Endothelial cell of umbilical vein (primary cell): Measurements from ENCODE around the gene SH3BP5L. TPM values are rescaled to one million over a fixed set of nuclear protein-coding genes. Genes with fewer than 3 reads are reported as not detected.
A peak's percentile ranks its signal among the peaks of the same experiment; 100 is the strongest.

ENCODE experiments used
- Bru-seq: library from RNA; stranded (reverse); fragments of 400-500 nt; gene quantifications from one replicate; lab custom pipeline; 2021; lab: Mats Ljungman, UMichigan
- BruChase-seq, 2 experiments: library from RNA; stranded (reverse); fragments of 400-500 nt; gene quantifications; one replicate each; lab custom pipeline; 2021; lab: Mats Ljungman, UMichigan
- BruUV-seq: library from RNA; stranded (reverse); fragments of 400-500 nt; replicated peaks from 2 replicates; lab custom pipeline; 2021; lab: Mats Ljungman, UMichigan
- CTCF ChIA-PET: fragments of 300-600, 350-600 bp; sonication (Branson Sonifier 250); formaldehyde crosslinking; loops from one replicate; lab custom pipeline; 2021; ENCODE audit warnings: antibody characterized with exemption, inconsistent platforms; lab: Charles Lee
- POLR2A ChIA-PET: fragments of 300-600, 350-600 bp; sonication (Branson Sonifier 250); formaldehyde crosslinking; loops from one replicate; lab custom pipeline; 2021; ENCODE audit warnings: antibody characterized with exemption, inconsistent platforms; lab: Charles Lee
- DNase-seq: peaks from one replicate; pipeline ENCODE4 v3.0.0-alpha.2; 2011; ENCODE audit warnings: low read depth, low spot score
- FAIRE-seq: peaks from 2 replicates; lab custom pipeline; 2011; peaks lifted over from hg19 to GRCh38; lab: Jason Lieb, UNC
- H2AFZ ChIP-seq: 2 replicates; pipeline ENCODE4 v1.6.0; 2012; ENCODE audit warnings: low read depth, low read length, control low read depth, inconsistent platforms
- H3K27ac ChIP-seq: 2 replicates; pipeline ENCODE4 v1.5.1; 2011; ENCODE audit warnings: low read depth, mild to moderate bottlenecking, control low read depth, low read length, moderate library complexity; ENCODE audit not compliant: insufficient read depth
- H3K27me3 ChIP-seq, 2 experiments: 2 replicates each; pipeline versions ENCODE4 v1.6.0 to v1.6.1; 2011; ENCODE audit warnings: low read length in 2 of 2, mixed read lengths in 1 of 2; ENCODE audit not compliant: control insufficient read depth in 2 of 2, insufficient read depth in 2 of 2
- H3K36me3 ChIP-seq, 2 experiments: 2 replicates in 1 of 2; 3 replicates in 1 of 2; pipeline ENCODE4 v1.5.1; 2011; ENCODE audit warnings: low read length in 2 of 2, mild to moderate bottlenecking in 1 of 2, moderate library complexity in 1 of 2; ENCODE audit not compliant: control insufficient read depth in 2 of 2, insufficient read depth in 2 of 2; ENCODE audit errors: extremely low read depth in 1 of 2
- H3K4me1 ChIP-seq: 3 replicates; pipeline ENCODE4 v1.5.1; 2011; ENCODE audit warnings: mild to moderate bottlenecking, low read length; ENCODE audit not compliant: control insufficient read depth, insufficient read depth; ENCODE audit errors: extremely low read depth
- H3K4me2 ChIP-seq: 2 replicates; pipeline ENCODE4 v1.6.1; 2011; ENCODE audit warnings: low read length, control low read depth, mixed read lengths; ENCODE audit not compliant: insufficient read depth
- H3K4me3 ChIP-seq, 3 experiments: fragments of 200-600 bp in 1 of 3; sonication (generic), shearing (Covaris generic) in 1 of 3; replicated peaks in 1 of 3; 2 replicates each; pipeline ENCODE4 v1.5.1; 2011 to 2016; ENCODE audit warnings: control low read depth in 3 of 3, low read length in 3 of 3, mild to moderate bottlenecking in 2 of 3, inconsistent platforms in 1 of 3, low read depth in 1 of 3, moderate library complexity in 1 of 3; ENCODE audit not compliant: insufficient read depth in 1 of 3
- H3K79me2 ChIP-seq: 2 replicates; pipeline ENCODE4 v1.6.0; 2012; ENCODE audit warnings: low read length, inconsistent platforms; ENCODE audit not compliant: control insufficient read depth, insufficient read depth
- H3K9ac ChIP-seq: replicated peaks from 2 replicates; pipeline ENCODE3; 2011; ENCODE audit warnings: low read length, control low read depth; ENCODE audit not compliant: insufficient read depth; ENCODE audit errors: extremely low read depth
- H3K9me1 ChIP-seq: replicated peaks from 3 replicates; pipeline ENCODE4 v1.6.0; 2011; ENCODE audit warnings: mild to moderate bottlenecking, low read length; ENCODE audit not compliant: control insufficient read depth, insufficient read depth; ENCODE audit errors: extremely low read depth
- H3K9me3 ChIP-seq: replicated peaks from 2 replicates; pipeline ENCODE4 v1.5.1; 2012; ENCODE audit warnings: low read length, inconsistent platforms; ENCODE audit not compliant: control insufficient read depth, insufficient read depth
- H4K20me1 ChIP-seq: replicated peaks from 2 replicates; pipeline ENCODE3; 2011; ENCODE audit warnings: mild to moderate bottlenecking, low read length; ENCODE audit not compliant: control insufficient read depth, insufficient read depth; ENCODE audit errors: extremely low read depth
- EZH2 ChIP-seq: IDR thresholded peaks from 2 replicates; pipeline ENCODE4 v1.6.1; 2012; ENCODE audit warnings: borderline replicate concordance, low read depth, mild to moderate bottlenecking, moderate library complexity, low read length, inconsistent platforms; ENCODE audit not compliant: severe bottlenecking
- POLR2A ChIP-seq: IDR thresholded peaks from 2 replicates; pipeline ENCODE4 v1.6.1; 2012; ENCODE audit warnings: low read depth, mild to moderate bottlenecking, control low read depth, low read length
- POLR2AphosphoS5 ChIP-seq: IDR thresholded peaks from 2 replicates; pipeline ENCODE4 v1.6.1; 2012; ENCODE audit warnings: low read depth, mild to moderate bottlenecking, control low read depth, low read length, moderate library complexity; ENCODE audit not compliant: insufficient read depth
- dilution Hi-C: fragments of 300-500 bp; cut with MboI; formaldehyde crosslinking; loops from one replicate; pipeline ENCODE4 v1.15.0; 2019; ENCODE audit warnings: low sequenced_read_pairs; ENCODE audit not compliant: extremely low pct_ligation_motif_present
- intact Hi-C: fragments of 100-400 bp; cut with micrococcal nuclease; formaldehyde crosslinking; loops from one replicate; pipeline ENCODE4 v1.10.0; 2022
- long read RNA-seq: library from polyadenylated mRNA; stranded (forward); transcript quantifications from one replicate; pipeline ENCODE4 v2.0.0, GENCODE V29; 2021
- polyA minus RNA-seq, 3 experiments: library from RNA; depleted of rRNA, polyadenylated mRNA; stranded (reverse); fragments of >200 nt; gene quantifications; 1 replicate in 1 of 3; 2 replicates in 2 of 3; pipeline ENCODE4 v1.2.3, GENCODE V29; 2011
- polyA plus RNA-seq, 4 experiments: library from polyadenylated mRNA; depleted of rRNA in 3 of 4; stranded (reverse) in 3 of 4; unstranded in 1 of 4; fragments of >200 nt; gene quantifications; 2 replicates each; pipeline versions ENCODE4 v1.2.1 to v1.2.3, GENCODE V29; 2011 to 2012; ENCODE audit warnings: missing spikeins in 1 of 4
- total RNA-seq: library from RNA; stranded (reverse); gene quantifications from 2 replicates; pipeline ENCODE4 v1.2.3, GENCODE V29; 2021
- TF ChIP-seq, protein P1 (sequence below), 2 donors: IDR thresholded peaks; 1 replicate in 1 of 2; 2 replicates in 1 of 2; pipeline ENCODE4 v1.5.1; 2011; ENCODE audit warnings: low read length in 2 of 2, mild to moderate bottlenecking in 2 of 2, moderate library complexity in 2 of 2, control low read depth in 1 of 2, inconsistent platforms in 1 of 2, low read depth in 1 of 2; ENCODE audit not compliant: insufficient read depth in 1 of 2; ENCODE audit errors: extremely low read depth in 1 of 2
- TF ChIP-seq, protein P2 (sequence below): IDR thresholded peaks from 2 replicates; pipeline ENCODE4 v1.6.1; 2011; ENCODE audit not compliant: insufficient read depth, insufficient read length

SH3BP5L gene
- total RNA-seq (24.7 and 26.5 TPM in 2 replicates), polyA plus RNA-seq (22.9 and 24.7 TPM in 2 replicates), polyA minus RNA-seq (23.0 and 29.6 TPM in 2 replicates), Bru-seq, nascent RNA (percentile 67 among the genes with signal in this experiment), BruChase-seq, experiment 1, labeled RNA remaining after a 6-hour chase (percentile 73 among the genes with signal in this experiment), BruChase-seq, experiment 2, labeled RNA remaining after a 2-hour chase (percentile 69 among the genes with signal in this experiment)
- 20.0 and 23.7 TPM in 2 replicates for polyA plus RNA-seq (2011; cell fraction: cytosol; rRNA removed)
- 34.8 and 35.9 TPM in 2 replicates for polyA plus RNA-seq (2011; cell fraction: nucleus; rRNA removed)
- polyA plus RNA-seq (2012): 12.4 TPM in 2 replicates
- 11.8 TPM for polyA minus RNA-seq (2011; cell fraction: cytosol; rRNA and poly(A)+ RNA removed)
- 24.3 and 29.0 TPM in 2 replicates for polyA minus RNA-seq (2011; cell fraction: nucleus; rRNA and poly(A)+ RNA removed)
- long read RNA-seq, partial matches to known transcripts: 2 of 9 reads
- long read RNA-seq, other reads (novel, unspliced or antisense): 7 of 9 reads

DNA sequence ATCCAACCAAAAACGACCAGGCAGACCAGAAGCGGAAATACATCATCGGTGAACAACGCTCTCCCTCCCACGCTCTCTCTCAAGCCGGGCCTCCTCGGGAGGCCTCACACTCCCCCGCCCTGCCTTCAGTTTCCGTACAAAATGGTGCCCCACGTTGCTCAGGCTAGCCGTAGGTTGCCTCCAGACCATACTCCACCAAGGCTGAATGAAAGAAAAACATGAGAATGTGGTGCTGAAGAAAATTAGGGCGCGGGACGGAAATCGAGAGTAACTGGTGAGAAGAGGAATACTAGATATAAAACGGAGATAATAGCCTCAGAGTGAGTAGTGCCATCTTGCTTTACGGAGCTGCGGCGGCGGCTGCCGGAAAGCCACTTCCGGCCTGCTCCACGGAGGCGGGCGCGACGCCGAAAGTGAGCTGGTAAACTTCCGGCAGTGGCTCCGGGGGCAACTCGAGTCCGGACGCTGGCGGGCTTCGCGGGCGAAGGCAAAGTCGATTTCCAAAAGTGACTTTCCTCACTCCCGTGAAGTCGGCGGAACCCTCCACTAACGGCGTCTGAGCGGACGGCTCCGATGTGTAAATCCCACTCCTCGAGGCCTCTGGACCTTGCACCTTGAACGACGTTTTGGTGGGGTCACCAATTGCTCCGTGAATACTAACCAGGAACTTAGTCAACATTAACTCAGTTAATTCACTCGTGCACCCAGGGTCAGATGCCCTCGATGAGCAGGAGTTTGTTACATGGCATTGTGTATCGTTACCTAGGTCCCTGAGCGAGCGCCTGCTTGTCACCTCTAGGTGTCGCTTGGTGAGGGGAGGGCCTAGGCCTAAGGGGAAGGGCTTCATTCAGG, at the start of gene SH3BP5L:
Gene SH3BP5L, minus strand, starts transcription at position 7 of the 852 bp plus-strand sequence. CDS start 980 bp downstream, outside the sequence.
- Histone ChIP-seq H3K27me3 (no peaks in the 10 kb centered on the region), H3K27ac (peak within 1 kb of the TSS; percentile 89), H3K4me3 (peak within 1 kb of the TSS; percentile 51 to 78 (median 73)), H4K20me1 (no peaks in the 10 kb centered on the region), H3K4me1 (peaks cover 45% of the 10 kb centered on the region), H3K9ac (peak within 1 kb of the TSS; percentile 88), H3K4me2 (peak within 1 kb of the TSS; percentile 64), H3K9me3 (no peaks in the 10 kb centered on the region), H3K9me1 (no peaks in the 10 kb centered on the region), H2AFZ (peak within 1 kb of the TSS; percentile 67), H3K36me3 (peaks cover 0 to 4% of the 10 kb centered on the region in 2 experiments), H3K79me2 (peaks cover 41% of the 10 kb centered on the region)
- dilution Hi-C loops (no loop called here), intact Hi-C loops (loop anchor here (1.0 kb wide), 4 partner anchors 12 to 80 kb away; partner anchors contain the start of genes PGBD2 and ZNF672)
- ChIA-PET CTCF (interaction anchor here (0.9 to 3.8 kb wide), 6 partner anchors 12 to 47 kb away, joined by 3 to 33 read pairs (median 4); partner anchors contain the start of genes ZNF672 and ZNF692), POLR2A (interaction anchor here (1.5 kb wide), 1 partner anchor 12 kb away, joined by 7 read pairs; the partner anchor contains the start of gene ZNF672)
- peak; percentile 29 for TF ChIP-seq POLR2AphosphoS5
- TF ChIP-seq, protein P1, sequence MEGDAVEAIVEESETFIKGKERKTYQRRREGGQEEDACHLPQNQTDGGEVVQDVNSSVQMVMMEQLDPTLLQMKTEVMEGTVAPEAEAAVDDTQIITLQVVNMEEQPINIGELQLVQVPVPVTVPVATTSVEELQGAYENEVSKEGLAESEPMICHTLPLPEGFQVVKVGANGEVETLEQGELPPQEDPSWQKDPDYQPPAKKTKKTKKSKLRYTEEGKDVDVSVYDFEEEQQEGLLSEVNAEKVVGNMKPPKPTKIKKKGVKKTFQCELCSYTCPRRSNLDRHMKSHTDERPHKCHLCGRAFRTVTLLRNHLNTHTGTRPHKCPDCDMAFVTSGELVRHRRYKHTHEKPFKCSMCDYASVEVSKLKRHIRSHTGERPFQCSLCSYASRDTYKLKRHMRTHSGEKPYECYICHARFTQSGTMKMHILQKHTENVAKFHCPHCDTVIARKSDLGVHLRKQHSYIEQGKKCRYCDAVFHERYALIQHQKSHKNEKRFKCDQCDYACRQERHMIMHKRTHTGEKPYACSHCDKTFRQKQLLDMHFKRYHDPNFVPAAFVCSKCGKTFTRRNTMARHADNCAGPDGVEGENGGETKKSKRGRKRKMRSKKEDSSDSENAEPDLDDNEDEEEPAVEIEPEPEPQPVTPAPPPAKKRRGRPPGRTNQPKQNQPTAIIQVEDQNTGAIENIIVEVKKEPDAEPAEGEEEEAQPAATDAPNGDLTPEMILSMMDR (IDR thresholded peaks at IDR 0.05; ENCODE audit: extremely low read depth in 1 of 2, insufficient read depth in 1 of 2, low read depth in 1 of 2, low read length in 2 of 2): peak; percentile 62 to 69
- no peak for TF ChIP-seq EZH2
- TF ChIP-seq, protein P2, sequence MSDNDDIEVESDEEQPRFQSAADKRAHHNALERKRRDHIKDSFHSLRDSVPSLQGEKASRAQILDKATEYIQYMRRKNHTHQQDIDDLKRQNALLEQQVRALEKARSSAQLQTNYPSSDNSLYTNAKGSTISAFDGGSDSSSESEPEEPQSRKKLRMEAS: no peak
- peak; percentile 59 for TF ChIP-seq POLR2A
- FAIRE-seq: peak; percentile 98
- BruUV-seq: TSS peak; percentile 94
- DNase-seq: peak; percentile 96
